ENCODE results near the gene SEMA5B.

GRCh38 chr3:123006609-123007008, 21.0 kb downstream of the SEMA5B start:
- TF ChIP-seq POLR2A (IDR thresholded peaks at IDR 0.05) (no peak), CTCF (IDR thresholded peaks at IDR 0.05) (no peak)
